Suppressor macrophage (primary cell): ENCODE data around the gene TRUB2.

Experiments
- DNase-seq, 4 experiments: peaks; one replicate each; pipeline ENCODE4 v3.0.0-alpha.2; 2020 to 2022

TRUB2 gene

GRCh38 chr9:128266868-128267590, 55.2 kb downstream of the TRUB2 start:
- no peak for DNase-seq

- DNase-seq = no peak
These were observed 56.8 kb downstream of the TRUB2 start for GRCh38 chr9:128265348-128265847.

DNA sequence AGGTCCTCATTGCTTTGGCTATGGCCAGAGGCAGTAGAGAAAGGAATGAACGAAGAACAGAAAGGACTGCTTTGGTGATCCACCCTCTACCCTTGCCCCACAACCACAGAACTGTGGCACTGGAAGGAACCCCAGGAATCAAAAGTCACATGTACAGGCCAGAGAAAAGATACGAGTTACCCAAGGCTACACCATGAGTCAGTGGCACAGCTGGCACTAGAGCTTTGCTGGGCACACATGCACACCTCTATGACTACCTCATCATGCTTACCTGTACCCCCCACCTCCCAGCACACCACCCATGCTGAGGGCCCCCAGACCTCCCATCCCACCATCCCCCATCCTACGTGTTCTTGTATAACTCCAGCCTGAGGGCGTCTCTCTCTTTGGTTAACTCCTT, 59.6 kb downstream of the TRUB2 start:
- DNase-seq = no peak

DNA sequence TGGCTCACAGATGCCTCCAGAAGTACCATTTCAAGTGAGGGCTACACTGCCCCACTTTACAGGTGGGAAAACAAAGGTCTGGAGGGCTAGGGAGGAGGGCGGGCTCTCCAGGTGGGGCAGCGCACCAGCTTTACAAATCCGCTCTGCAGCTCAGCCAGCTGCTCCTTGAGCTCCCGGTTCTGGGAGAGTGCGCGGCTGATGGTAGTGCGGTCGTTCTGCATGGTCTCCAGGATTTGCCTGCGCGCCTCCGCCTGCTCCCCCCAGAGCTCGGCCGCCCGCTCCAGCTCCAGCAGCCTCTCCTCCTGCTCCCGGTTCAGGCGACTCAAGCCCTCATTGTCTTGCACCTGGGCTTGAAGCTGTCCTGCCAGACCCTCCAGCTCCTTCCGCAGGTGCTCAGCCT, 61.9 kb downstream of the TRUB2 start:
- no peak for DNase-seq

DNA sequence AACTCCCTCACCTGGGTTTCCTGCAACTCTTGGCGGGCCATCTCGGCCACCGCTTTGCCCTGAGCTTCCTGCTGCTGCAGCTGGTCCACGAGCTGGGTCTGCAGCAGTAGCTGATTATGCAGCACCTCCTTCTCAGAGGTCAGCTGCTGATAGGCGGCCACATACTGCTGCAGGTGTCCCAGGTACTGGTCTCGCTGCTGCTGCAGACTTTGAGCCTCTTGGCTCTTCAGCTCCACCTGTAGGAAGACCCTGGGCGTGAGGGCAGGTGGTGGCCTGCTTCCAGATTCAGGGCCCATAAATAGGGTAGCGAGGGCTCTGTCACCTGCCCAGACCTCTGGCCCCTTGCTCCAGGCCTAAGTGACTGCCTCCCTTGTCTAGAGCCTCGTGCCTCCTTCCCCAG, 63.1 kb downstream of the TRUB2 start:
- no peak for DNase-seq

- DNase-seq = no peak
These were observed 63.9 kb downstream of the TRUB2 start for GRCh38 chr9:128258326-128258725.

DNA sequence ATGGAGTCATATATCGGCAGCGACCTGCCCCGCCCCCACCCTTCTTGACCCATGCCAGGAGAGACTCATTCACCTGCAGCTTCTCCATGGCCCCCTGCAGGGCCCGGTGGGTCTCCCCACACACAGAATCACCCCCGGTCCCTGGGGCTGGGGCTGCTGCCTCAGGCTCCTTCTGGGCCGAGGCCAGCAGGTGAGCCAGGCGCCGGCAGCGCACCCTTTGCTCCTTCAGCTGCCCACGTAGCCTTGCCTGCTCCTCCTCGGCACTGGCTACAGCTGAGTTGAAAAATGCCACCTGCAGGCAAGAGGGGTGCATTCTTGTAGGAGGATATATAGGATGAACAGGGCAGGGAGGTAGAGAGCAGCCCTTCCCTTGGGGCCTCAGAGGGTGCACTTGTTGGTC, 64.3 kb downstream of the TRUB2 start:
- DNase-seq = no peak

GRCh38 chr9:128257086-128257825, 65.0 kb downstream of the TRUB2 start:
- DNase-seq = no peak
